IPS-18c (cell line): ENCODE measurements around the gene EYA4.

ENCODE experiments used
- H3K4me3 ChIP-seq: 2 replicates; pipeline ENCODE4 v1.7.0; 2013; ENCODE audit warnings: low read depth, mild to moderate bottlenecking, low read length, moderate library complexity; ENCODE audit not compliant: insufficient read depth
- H3K9me3 ChIP-seq: one replicate; pipeline ENCODE4 v1.6.1; 2013; ENCODE audit warnings: mild to moderate bottlenecking, low read length, moderate library complexity; ENCODE audit not compliant: control insufficient read depth, insufficient read depth

Gene EYA4

GRCh38 chr6:133502441-133503335 lies 261.5 kb downstream of the EYA4 start:
- Histone ChIP-seq H3K4me3 (no peak overlapping the region), H3K9me3 (no peaks in the 10 kb centered on the region)

DNA sequence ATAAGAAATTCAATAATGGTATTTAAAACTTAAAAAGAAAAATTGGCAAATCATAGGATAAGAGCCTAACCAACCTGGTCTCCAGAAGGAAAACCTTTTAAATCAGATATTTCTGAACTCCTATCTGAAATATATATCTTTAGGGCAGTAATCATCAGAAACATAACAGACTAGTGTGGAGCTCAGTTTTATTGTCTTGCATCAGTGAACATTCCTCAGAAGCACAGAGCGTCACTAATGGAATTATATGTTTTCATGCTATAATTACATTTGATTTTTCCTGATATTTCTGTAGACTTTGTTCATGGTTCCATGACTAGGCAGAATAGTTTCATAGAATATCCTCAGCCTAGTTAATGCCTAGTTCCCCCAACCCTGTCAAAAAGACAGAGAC lies 262.2 kb downstream of the EYA4 start:
- Histone ChIP-seq H3K4me3 (no peak overlapping the region), H3K9me3 (no peaks in the 10 kb centered on the region)

DNA sequence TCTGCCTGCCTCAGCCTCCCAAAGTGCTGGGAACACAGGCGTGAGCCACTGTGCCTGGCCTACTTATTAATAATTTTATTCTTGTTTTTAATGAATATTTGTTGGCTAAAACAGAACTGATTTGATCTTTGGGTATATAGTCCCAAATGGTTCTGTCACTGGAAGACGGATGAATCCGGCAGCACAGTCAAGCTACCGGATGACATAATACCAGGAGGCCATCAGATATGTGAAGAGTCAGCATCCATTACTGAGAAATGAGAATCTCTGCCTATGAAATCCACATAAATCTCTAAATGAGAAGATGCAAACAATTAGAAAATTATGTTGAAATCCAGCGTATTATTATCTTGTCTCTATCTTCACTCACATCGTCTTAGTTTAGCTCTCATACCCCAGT lies 263.0 kb downstream of the EYA4 start:
- H3K9me3 ChIP-seq: no peaks in the 10 kb centered on the region
- no peak overlapping the region for H3K4me3 ChIP-seq

DNA sequence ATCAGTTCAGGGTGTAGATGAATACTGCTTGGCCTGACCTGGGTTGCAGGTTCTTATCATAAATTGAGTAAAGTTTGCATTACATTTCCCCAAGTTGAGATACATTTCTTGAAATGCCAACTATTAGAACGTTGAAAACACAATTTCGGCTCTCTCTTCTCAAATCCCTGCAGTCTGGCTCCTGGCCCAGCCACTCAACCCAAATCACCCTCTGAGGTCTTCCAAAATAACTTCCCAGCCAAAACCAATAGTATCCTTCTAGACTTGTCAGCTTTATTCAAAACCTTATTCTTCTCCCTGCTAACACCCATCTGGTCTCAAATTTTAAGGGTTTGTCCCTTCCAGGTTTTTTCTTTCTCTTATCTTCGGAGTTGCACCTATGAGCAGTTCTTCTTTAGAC lies 263.6 kb downstream of the EYA4 start:
- no peaks in the 10 kb centered on the region for H3K9me3 ChIP-seq
- no peak overlapping the region for H3K4me3 ChIP-seq

- no peaks in the 10 kb centered on the region for H3K9me3 ChIP-seq
Measured at GRCh38 chr6:133505681-133506080, 264.5 kb downstream of the EYA4 start.

GRCh38 chr6:133512410-133513016 lies 271.4 kb downstream of the EYA4 start:
- no peaks in the 10 kb centered on the region for H3K9me3 ChIP-seq
- no peak overlapping the region for H3K4me3 ChIP-seq

More at GRCh38 chr6:133505681-133506080, 264.5 kb downstream of the EYA4 start:
- no peak overlapping the region for H3K4me3 ChIP-seq

- no peaks in the 10 kb centered on the region for H3K9me3 ChIP-seq
- no peak overlapping the region for H3K4me3 ChIP-seq
Measured at GRCh38 chr6:133523816-133524215, 282.7 kb downstream of the EYA4 start.

DNA sequence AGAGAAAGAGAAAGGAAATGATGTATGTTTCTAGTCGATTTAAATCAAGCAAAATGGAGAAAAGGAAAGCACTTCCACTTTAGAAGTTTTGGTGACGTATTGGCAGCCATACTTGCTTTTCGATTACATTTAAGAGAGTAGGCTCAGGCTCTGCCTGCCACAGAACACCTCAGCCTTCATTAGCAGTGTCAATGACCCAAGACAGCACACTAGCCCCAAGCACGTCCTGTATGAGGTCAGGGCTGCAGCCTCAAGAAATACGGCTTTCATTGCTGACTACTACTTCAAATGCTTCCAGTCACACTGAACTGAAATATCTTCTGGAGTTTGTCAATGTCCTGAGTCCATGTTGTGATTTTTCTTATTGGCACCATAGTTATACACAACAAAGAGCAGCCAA lies 285.3 kb downstream of the EYA4 start:
- Histone ChIP-seq H3K9me3 (no peaks in the 10 kb centered on the region), H3K4me3 (no peak overlapping the region)

DNA sequence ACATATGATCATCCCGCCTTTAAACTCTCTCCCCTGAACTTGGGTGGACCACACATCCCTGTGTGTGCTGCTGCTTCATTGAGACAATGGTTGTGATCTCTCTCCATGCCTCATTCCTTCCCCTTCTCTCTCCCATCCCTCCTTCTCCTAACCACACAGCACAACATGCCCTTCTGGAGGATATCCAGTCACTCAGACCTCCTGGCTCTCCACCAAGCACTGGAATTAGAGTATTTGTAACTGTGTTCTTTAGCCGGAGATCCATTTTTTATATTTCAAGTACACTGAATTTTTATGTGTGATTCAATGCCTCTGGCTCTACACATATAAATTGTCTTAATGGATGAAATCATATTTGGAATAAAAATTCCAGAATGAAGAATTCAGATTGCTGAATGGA lies 287.4 kb downstream of the EYA4 start:
- Histone ChIP-seq H3K4me3 (no peak overlapping the region), H3K9me3 (no peaks in the 10 kb centered on the region)

DNA sequence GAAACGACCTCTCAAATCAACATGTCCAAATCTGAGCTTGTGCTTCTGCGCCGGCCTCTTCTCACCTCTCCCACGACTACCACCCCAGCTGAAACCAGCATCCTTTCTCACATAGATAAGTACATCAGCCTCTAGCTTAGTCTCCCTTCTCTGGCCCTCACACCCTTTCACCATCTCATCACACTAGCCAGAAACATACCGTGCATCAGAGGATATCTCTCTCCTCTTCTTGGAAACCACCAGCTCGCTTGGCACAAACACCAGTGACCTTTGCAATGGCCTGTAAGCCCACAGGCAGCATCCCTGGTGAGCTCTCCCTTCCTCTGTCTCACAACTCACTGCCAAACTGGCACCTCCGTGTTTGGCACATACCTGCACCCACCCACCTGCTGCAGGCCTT lies 291.8 kb downstream of the EYA4 start:
- Histone ChIP-seq H3K4me3 (no peak overlapping the region), H3K9me3 (no peaks in the 10 kb centered on the region)

DNA sequence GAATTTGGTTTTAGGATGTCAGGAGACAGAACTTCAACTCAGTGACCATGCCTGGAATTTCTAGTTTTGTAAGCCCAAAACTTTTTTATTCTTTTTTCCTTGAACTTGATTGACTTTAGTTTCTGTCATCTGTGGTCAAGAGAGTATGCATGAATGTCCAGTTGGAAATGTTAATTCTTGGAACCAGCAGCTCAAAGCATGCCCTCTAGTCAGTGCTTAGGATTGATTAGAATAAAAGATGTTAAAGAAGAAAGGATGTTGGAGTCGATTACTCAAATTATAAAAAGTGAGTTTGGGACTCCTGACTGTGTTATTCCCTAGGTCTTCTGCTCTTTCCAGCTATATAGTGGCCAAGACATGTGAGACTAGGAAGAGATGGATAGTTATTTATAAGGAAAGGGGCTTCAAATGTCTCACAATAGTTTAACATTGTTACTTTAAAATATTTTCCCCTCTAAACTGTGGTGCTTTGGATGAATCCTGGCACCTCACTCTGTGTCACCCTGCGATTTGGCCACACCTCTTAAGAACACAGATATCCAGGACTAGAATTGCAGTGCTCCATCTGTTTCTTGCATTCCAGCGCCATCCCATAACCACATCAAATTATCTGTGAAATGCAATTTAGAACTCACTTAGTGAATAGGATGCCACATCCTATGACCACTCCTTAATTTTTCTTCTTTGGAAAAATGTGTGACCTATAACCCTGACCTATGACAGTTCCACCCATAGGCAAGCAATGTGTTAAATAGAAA lies 298.5 kb downstream of the EYA4 start:
- Histone ChIP-seq H3K4me3 (no peak overlapping the region), H3K9me3 (no peaks in the 10 kb centered on the region)

- H3K4me3 ChIP-seq: no peak overlapping the region
Measured at GRCh38 chr6:133540361-133540760, 299.2 kb downstream of the EYA4 start.

GRCh38 chr6:133541040-133541439 lies 299.9 kb downstream of the EYA4 start:
- Histone ChIP-seq H3K4me3 (no peak overlapping the region), H3K9me3 (no peaks in the 10 kb centered on the region)

More at GRCh38 chr6:133540361-133540760, 299.2 kb downstream of the EYA4 start:
- no peaks in the 10 kb centered on the region for H3K9me3 ChIP-seq

DNA sequence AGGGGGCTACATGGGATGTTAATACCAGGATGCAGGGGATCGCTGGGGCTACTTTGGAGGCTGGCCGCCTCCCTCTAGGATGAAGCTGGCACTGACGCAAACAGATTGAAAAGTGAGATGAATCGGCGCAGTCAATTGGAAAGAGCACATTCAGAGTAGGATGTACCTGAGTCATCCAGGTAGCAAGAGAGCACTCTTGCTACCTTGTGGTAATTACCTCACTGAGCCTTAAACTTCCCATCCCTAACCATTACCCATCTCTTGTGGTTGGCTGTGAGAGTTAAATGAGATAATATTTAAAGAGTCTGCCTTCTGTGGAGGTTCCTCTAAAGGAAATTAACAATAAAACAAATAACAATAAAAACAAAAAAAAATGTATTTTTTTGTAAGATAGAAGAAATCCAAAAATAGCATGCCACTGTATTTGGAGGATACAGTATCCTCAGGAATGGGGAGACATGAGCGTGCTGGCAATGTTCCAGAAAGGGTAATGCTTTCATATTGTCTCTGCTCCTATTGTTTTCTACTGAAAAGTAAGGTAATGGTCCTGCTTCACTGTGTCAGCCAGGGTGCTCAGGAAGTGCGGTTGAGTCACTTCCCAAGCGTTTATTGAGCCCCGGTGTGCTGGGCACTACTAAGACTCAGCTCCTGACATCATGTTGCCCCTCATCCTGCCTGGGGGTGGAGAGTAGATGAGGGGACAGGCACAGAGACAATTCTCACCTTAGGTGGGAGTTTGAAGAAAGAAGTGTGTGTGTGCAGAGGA lies 301.1 kb downstream of the EYA4 start:
- Histone ChIP-seq H3K9me3 (no peaks in the 10 kb centered on the region), H3K4me3 (no peak overlapping the region)

DNA sequence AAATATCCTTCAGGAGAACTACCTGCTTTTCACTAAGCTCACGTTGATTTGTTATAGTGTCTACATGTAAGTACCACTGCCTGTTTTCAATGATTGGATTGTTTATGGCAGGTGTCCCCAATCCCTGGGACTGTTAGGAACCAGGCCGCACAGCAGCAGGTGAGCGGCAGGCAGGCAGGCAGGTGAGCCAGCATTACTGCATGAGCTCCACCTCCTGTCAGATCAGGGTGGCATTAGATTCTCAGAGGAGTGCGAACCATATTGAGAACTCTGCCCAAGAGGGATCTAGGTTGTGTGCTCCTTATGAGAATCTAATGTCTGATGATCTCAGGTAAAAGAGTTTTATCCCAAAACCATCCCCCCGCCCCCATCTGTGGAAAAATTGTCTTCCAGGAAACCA lies 303.3 kb downstream of the EYA4 start:
- H3K4me3 ChIP-seq: no peak overlapping the region

GRCh38 chr6:133546098-133546497 lies 304.9 kb downstream of the EYA4 start:
- H3K4me3 ChIP-seq: no peak overlapping the region
- H3K9me3 ChIP-seq: no peaks in the 10 kb centered on the region

More for the DNA sequence above, 303.3 kb downstream of the EYA4 start:
- no peaks in the 10 kb centered on the region for H3K9me3 ChIP-seq

DNA sequence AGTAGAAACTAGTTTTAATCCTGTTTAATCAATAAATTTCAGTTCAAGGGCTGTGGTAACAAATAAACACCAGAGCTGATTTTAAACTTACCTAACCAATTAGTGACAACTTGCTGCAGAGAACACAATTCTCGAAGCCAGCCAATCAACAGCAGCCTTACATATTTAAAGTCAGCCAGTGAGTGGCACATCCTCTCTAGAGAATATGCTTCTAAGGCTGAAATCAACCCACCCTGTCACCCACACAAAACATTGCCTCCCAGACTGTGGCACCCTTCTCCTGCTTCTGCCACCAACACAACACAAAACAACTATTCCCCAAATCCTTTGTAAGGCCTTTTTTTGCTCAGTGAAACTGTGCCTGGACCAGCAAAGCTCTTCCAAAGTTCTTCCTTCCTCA lies 306.0 kb downstream of the EYA4 start:
- Histone ChIP-seq H3K4me3 (no peak overlapping the region), H3K9me3 (no peaks in the 10 kb centered on the region)
